Subcutaneous adipose tissue (tissue), 4 donors: ENCODE data around the gene CEP41. TPM values are rescaled to one million over a fixed set of nuclear protein-coding genes. Genes with fewer than 3 reads are reported as not detected.

Experiments used
- CTCF ChIP-seq: fragments of 450-650 bp; IDR thresholded peaks from one replicate; pipeline ENCODE4 v1.5.1; 2016; ENCODE audit warnings: low read depth, mild to moderate bottlenecking, control low read depth, antibody characterized with exemption, moderate library complexity
- total RNA-seq, 4 donors: library from RNA; depleted of rRNA; stranded (reverse); fragments of >200 nt; gene quantifications; one replicate each; pipeline ENCODE4 v1.1.0, GENCODE V29; 2016

CEP41 gene
- total RNA-seq, 4 donors from 2014 or later: 3.2 to 6.0 (median 3.9) TPM

DNA sequence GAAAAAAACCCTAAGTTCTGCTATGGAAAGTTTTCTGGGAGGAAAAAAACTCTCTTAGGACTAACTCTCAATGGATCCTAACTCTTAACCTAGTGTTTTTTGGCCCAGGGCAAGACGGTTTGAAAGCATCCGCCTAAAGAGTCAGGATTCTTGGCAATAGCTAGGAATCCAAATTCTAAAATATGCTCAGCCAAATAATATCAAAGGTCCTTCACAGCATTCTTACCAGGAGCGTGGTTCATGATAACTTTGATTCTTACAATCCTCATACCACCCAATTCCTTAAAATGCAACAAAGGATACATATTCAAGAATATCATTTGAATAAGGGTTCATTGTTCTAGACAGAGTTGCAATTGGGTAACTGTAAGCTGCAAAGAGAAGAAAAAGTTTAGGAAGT lies 39.2 kb downstream of the CEP41 start:
- no peak for TF ChIP-seq CTCF

GRCh38 chr7:130401101-130401500 lies 39.7 kb downstream of the CEP41 start:
- no peak for TF ChIP-seq CTCF

- TF ChIP-seq CTCF: no peak
Observed at GRCh38 chr7:130400120-130400572, 40.7 kb downstream of the CEP41 start.

- no peak for TF ChIP-seq CTCF
Observed at GRCh38 chr7:130398526-130399090, 42.2 kb downstream of the CEP41 start.

DNA sequence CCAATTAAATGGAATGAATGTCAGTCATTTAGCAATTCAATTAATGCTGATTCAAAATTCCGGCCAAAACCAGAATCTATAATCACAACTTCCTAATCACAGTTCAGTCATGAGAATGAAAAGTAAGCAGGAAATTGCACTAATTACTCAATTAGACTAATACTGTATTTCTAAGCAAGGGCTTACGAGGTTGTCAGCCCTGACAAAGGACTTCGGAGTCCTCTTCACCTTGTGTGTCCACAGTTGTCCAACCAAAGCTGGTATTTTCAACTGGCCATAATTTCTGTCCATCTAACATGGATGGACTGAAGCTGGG lies 43.1 kb downstream of the CEP41 start:
- TF ChIP-seq CTCF: no peak

GRCh38 chr7:130397051-130397757 lies 43.6 kb downstream of the CEP41 start:
- no peak for TF ChIP-seq CTCF

DNA sequence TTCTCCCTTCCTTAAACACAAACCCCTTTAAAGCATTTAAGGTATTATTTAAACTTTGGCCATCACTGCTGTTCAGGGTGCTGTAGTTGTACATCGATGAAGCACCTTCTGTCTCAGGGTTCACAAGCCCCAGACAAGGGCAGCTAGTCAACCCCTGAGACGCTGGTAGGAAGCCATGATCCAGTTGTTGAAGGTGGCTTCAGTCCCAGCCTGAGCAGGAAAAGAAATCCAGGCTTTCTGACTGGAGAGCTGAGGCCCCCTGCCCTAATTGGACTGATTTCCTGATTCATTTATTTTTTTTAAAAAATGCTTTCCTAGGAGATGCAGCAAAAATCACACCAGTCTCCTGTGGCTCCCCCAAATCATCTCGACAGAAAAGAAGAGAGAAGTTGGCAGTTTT lies 44.7 kb downstream of the CEP41 start:
- TF ChIP-seq CTCF: no peak
